Osteocyte (in vitro differentiated cells): Measurements from ENCODE around the gene AIPL1. TPM values are rescaled to one million over a fixed set of nuclear protein-coding genes. Genes with fewer than 3 reads are reported as not detected.

ENCODE experiments used
- DNase-seq: peaks from one replicate; pipeline ENCODE4 v3.0.0; 2021; ENCODE audit warnings: mixed read lengths; ENCODE audit not compliant: unreplicated experiment; ENCODE audit errors: extremely low spot score
- H3K27ac Mint-ChIP-seq: one replicate; pipeline ENCODE4 v1.8.0; 2021; ENCODE audit warnings: mild to moderate bottlenecking, mixed read lengths; ENCODE audit not compliant: unreplicated experiment
- H3K27me3 Mint-ChIP-seq: one replicate; pipeline ENCODE4 v1.8.0; 2021; ENCODE audit warnings: mixed read lengths; ENCODE audit not compliant: unreplicated experiment
- H3K36me3 Mint-ChIP-seq: one replicate; pipeline ENCODE4 v1.8.0; 2021; ENCODE audit warnings: mixed read lengths; ENCODE audit not compliant: unreplicated experiment
- H3K4me1 Mint-ChIP-seq: one replicate; pipeline ENCODE4 v1.8.0; 2021; ENCODE audit warnings: mixed read lengths; ENCODE audit not compliant: unreplicated experiment
- H3K4me3 Mint-ChIP-seq: one replicate; pipeline ENCODE4 v1.8.0; 2021; ENCODE audit warnings: mild to moderate bottlenecking, moderate library complexity, mixed read lengths; ENCODE audit not compliant: unreplicated experiment
- H3K9me3 Mint-ChIP-seq: one replicate; pipeline ENCODE4 v1.8.0; 2021; ENCODE audit warnings: mixed read lengths; ENCODE audit not compliant: unreplicated experiment
- CTCF ChIP-seq: fragments of 200-600 bp; sonication (generic); IDR thresholded peaks from 2 replicates; pipeline ENCODE4 v1.5.0; 2021; ENCODE audit warnings: antibody characterized with exemption, mild to moderate bottlenecking, moderate library complexity
- total RNA-seq: library from RNA; stranded (reverse); gene quantifications from 2 replicates; pipeline ENCODE4 v1.2.1, GENCODE V29; 2021

Gene AIPL1
- total RNA-seq, 1 donor from 2014 or later: not detected

DNA sequence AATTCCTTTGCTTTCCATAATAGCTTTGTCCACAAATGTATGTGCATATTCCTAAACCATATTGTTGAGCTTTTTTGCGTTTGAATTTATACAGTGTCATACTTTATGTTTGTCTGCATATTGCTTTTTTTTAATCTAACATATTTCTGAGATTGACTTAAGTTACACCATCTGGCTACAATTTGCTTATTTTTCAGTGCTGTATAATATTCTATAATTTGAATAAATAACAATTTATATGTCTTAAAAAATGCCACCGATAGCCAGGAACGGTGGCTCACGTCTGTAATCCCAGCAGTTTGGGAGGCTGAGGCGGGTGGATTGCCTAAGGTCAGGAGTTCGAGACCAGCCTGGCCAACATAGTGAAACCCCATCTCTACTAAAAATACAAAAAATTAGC is 7.9 kb upstream of the AIPL1 start:
- Mint-ChIP-seq H3K27me3 (peaks cover 23% of the 10 kb centered on the region), H3K9me3 (no peaks in the 10 kb centered on the region), H3K4me3 (no peak overlapping the region), H3K36me3 (no peaks in the 10 kb centered on the region), H3K4me1 (peaks cover 12% of the 10 kb centered on the region), H3K27ac (no peak overlapping the region)
- DNase-seq: no peak
- TF ChIP-seq CTCF: no peak

GRCh38 chr17:6439951-6440350 is 5.0 kb upstream of the AIPL1 start:
- H3K9me3 Mint-ChIP-seq: no peaks in the 10 kb centered on the region
- TF ChIP-seq CTCF: no peak
- H3K4me1 Mint-ChIP-seq: peaks cover 8% of the 10 kb centered on the region
- no peak for DNase-seq
- peaks cover 35% of the 10 kb centered on the region for H3K27me3 Mint-ChIP-seq
- no peak overlapping the region for H3K27ac Mint-ChIP-seq
- no peak overlapping the region for H3K4me3 Mint-ChIP-seq
- no peaks in the 10 kb centered on the region for H3K36me3 Mint-ChIP-seq

DNA sequence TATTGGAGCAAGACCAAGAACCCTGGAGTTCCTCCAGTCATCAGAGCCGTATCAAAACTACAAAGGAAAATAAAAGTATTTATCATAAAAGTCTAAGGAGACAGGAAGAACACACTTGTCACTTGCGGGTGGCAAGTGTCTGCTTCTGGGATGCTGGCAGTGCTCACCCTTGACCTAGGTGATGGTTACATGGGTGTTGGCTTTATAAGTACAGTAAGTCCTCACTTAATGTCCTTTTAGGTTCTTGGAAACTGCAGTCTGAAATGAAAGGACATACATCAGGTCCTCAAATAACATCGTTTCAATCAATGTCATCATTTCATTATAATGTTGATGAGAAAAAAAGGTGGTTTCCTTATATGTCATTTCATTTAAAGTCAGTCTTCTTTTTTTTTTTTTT is 3.0 kb upstream of the AIPL1 start:
- H3K27me3 Mint-ChIP-seq: peaks cover 35% of the 10 kb centered on the region

DNA sequence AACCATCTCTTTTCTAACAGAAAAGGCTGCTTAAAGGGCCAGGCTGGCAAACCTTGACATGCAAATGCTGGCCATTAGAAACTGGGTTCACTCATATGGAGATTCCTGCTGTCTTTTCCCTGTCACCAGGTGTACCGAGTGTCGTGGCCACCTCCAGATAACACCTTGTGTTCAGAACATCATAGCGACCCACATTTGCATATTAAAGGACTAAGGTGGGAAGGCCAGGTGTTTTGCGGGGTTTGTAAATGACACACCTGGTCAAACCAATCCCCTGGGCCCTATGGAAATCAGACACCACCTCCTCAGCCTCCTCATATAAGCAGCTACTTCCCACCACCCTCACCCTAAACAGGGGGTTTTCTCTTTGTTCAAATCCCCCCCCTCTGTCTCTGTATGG is 2.5 kb upstream of the AIPL1 start:
- H3K27ac Mint-ChIP-seq: no peak overlapping the region
- no peak for TF ChIP-seq CTCF
- no peak for DNase-seq
- peaks cover 35% of the 10 kb centered on the region for H3K27me3 Mint-ChIP-seq
- no peak overlapping the region for H3K4me3 Mint-ChIP-seq
- no peaks in the 10 kb centered on the region for H3K4me1 Mint-ChIP-seq
- no peaks in the 10 kb centered on the region for H3K9me3 Mint-ChIP-seq
- no peaks in the 10 kb centered on the region for H3K36me3 Mint-ChIP-seq

More for the DNA sequence above, 3.0 kb upstream of the AIPL1 start:
- Mint-ChIP-seq H3K4me1 (no peaks in the 10 kb centered on the region), H3K27ac (no peak overlapping the region), H3K9me3 (no peaks in the 10 kb centered on the region), H3K4me3 (no peak overlapping the region), H3K36me3 (no peaks in the 10 kb centered on the region)
- no peak for TF ChIP-seq CTCF
- no peak for DNase-seq

DNA sequence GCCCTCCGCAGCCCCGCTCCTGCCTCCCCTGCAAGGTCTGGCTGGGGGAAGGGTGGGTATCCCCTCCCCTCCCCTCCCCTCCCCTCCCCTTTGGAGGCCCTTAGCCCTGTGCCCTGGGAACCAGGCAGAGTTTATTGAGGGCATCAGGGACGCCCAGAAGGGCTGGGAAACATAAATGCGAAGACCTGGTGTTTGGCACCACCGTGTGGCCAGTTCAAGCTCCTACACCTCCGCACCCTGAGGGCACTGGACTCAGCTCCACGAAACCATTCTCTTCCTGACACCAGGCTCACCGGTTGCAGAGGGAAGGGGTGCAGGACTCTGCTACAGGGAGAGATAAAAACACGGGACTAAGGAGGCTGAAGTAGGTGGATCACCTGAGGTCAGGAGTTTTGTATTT is 1.0 kb upstream of the AIPL1 start:
- TF ChIP-seq CTCF: peak; percentile 81
- DNase-seq: no peak
- Mint-ChIP-seq H3K9me3 (peaks cover 3% of the 10 kb centered on the region), H3K27ac (no peak overlapping the region), H3K36me3 (no peaks in the 10 kb centered on the region), H3K4me3 (no peak overlapping the region), H3K4me1 (no peaks in the 10 kb centered on the region), H3K27me3 (peaks cover 32% of the 10 kb centered on the region)
